ENCODE results near the gene RSPO3.

RSPO3 gene

GRCh38 chr6:127164565-127164964 is 46.1 kb downstream of the RSPO3 start:
- no peak for DNase-seq

DNA sequence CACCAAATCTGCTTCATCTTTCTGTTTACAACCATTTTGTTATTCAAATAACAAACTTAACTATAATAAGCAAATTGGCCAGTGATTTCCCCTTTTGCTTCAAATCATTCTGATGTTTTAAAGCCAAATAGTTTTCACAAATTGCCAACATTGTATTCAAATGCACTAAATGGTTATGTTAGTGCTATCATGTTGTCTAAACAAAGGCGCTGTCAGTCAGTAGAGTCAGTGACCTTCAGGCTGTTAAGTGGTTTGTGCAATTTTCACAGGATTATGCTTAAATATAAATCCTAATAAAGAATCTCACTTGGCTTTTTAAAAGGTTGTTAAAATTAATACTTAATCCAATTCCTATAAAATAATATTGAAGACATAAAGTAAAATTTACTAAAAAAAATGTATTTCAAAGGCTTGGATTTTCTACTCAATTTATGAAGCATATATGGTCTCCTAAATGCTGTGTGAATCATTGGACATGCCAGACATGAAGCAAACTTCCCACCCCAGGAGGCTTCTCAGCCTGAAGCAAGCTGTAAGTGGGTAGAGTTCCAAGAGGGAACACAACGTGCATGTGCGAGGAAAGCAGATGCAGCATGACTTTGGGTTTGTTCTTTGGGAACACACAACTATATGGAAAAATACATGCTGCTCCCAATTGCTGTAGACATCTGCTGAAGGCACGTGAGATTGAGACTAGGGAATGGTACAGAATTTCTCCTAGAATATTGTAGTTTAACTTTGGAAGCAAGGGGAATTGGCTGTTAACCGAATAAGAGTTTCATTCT is 54.9 kb downstream of the RSPO3 start:
- DNase-seq, result no peak

GRCh38 chr6:127176146-127176545 is 57.7 kb downstream of the RSPO3 start:
- no peak for DNase-seq

DNA sequence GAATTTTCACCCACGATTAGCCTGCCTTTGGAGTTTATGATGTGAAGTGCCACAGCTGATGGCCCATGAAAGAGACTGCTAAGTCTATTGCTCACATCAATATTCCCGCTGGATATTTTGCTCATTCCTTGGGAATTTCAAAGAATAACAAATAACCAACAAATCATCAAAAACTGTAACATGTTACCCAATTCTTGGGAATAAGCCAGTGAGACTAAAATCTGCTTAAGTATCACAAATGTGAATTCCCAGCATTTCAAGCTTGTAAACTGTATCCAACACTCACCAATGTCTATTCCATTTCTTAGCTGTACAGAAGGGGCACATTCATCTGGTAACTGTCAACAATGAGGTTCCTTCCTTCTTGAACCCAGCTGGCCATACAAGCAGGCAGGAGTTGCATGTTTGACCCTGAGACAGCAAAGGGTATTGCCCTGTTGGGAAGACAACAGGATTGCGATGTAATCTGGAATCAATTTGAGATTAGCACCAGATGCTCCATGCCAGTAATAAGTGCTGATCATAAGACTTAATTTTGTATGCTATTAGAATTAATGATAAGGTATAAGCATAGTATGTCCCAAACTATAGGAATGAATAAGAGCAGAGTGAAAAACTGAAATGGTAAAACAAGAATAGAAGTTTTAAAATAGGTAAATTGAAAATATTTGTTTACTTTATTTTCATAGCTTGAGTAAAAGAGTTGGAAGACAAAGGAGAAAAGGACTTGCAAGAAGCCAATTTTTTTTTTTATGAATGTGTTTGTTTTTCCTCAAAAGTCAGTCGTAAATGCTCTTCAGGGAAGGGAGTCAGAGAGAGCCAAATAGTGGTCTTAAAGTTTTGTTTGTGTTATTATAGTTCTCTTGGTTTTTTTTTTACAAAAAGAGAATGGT is 58.8 kb downstream of the RSPO3 start:
- DNase-seq, result no peak

DNA sequence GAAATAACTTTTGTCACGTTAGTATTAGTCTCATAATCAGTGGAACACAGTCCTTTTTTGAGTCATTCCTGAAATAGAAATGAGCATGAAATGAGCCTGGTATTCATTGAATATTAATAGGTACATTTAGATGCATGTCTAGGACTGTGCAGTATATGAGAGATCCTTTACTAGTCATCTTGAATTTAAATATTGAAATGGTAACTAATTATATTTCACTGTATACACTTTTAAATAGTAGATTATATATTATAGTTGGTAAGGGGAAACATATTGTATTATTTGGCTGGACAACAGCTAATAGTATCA is 59.4 kb downstream of the RSPO3 start:
- DNase-seq, result no peak

DNA sequence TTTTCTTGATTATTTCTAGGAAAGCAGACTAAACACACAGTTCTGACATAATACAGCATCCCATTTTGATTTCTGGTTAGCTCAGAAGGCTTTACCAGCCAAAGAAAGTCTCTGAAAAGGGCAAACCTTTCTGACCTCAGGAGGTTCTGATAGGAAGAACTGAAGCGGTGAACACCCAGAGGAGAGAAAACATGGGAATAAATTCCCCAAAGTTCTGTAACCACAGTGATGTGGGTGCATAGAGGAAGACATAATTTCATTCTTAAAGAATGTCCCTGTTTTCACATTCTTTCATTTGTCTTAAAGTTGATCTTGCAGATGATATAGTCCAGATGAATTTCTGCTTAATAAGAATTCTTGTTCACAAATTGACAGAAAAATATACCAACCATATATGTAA is 60.3 kb downstream of the RSPO3 start:
- DNase-seq, result no peak

DNA sequence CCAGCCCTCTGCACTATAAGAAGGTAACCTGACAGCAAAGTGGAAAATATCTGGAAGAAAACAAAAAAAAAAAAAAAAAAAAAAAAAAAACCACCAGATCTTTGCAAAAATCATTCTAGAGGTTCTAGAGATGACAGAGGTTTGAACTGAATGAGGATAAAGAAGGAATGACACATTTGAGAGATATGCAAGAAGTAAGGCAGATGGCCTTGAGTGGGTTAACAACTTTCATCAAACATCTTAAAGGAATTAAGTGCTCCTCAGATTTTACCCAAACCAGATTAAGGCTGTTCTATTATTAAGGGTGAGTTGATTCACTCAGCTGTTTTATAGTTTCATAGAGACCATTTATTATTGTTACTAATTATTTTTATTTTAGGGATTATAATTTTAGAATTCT is 62.0 kb downstream of the RSPO3 start:
- no peak for DNase-seq

GRCh38 chr6:127182501-127182900 is 64.0 kb downstream of the RSPO3 start:
- no peak for DNase-seq

- DNase-seq, result no peak
These were observed 67.0 kb downstream of the RSPO3 start for GRCh38 chr6:127185437-127185995.

GRCh38 chr6:127186889-127187288 is 68.4 kb downstream of the RSPO3 start:
- no peak for DNase-seq

DNA sequence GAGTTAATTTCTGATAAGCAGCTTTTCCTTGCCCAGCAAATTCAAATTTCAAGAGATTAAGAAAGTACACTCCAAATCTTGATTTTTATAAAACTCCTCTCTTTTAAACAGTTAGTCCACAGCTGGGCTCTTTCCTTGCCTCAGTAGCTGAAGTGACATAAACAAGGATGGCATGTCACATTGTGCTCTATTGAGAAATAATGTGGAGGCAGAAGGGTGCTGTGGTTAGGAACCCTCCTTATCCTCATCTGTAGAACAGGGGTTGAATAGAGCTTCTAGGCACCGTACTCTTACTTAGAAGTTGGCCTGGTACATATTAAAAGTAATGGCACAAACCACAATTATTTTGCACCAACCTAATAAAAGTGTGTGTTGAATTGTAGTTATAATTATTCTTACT is 70.3 kb downstream of the RSPO3 start:
- DNase-seq, result peak; percentile 45

- DNase-seq, result peak; percentile 24
These were observed 72.1 kb downstream of the RSPO3 start for GRCh38 chr6:127190552-127190951.

DNA sequence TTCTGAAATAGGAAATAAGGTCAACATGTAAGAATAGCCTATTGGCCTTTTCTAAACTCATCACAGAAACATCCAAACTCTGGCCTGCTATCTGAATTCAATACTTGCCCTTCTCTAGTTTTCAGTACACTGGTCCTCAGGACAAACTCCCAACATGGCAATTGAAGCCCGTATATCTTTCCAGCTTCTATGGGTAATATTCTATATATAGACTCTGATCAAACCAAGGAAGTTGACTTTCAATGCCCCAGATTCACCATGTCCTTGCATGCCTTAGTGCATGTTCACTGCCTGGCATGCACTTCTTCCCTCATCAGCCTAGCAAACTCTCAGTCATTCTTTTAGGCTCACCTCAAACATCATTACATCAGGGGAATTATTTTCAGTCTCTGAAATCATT is 73.2 kb downstream of the RSPO3 start:
- DNase-seq, result no peak

- DNase-seq, result no peak
These were observed 74.6 kb downstream of the RSPO3 start for GRCh38 chr6:127192911-127193541.

DNA sequence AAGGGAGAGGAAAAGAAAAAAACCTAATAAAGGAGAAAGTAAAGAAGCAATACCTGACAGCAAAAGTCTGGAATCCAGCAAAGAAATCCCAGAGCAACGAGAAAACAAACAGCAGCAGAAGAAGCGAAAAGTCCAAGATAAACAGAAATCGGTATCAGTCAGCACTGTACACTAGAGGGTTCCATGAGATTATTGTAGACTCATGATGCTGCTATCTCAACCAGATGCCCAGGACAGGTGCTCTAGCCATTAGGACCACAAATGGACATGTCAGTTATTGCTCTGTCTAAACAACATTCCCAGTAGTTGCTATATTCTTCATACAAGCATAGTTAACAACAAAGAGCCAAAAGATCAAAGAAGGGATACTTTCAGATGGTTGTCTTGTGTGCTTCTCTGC is 77.4 kb downstream of the RSPO3 start:
- DNase-seq, result no peak

- DNase-seq, result no peak
These were observed 80.1 kb downstream of the RSPO3 start for GRCh38 chr6:127198549-127198948.

DNA sequence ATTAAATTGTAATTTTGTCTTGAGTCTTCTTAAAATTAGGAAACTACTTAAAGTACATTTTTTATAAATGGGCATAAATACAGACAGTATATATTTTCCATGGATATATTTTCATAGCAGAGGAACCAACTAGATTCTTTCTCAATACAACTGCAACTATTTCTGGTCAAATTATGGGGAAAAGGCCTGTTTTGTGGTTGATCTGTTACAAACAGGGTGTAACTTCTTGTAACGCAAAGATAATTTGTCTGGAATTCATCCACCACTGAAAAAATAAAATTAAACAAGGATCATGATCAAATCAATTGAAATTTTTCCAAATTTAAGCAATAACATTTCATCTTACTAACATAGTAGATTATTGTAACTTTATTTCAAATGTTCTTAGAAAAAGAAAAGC is 81.0 kb downstream of the RSPO3 start:
- no peak for DNase-seq

- DNase-seq, result no peak
These were observed 81.6 kb downstream of the RSPO3 start for GRCh38 chr6:127200114-127200513.

DNA sequence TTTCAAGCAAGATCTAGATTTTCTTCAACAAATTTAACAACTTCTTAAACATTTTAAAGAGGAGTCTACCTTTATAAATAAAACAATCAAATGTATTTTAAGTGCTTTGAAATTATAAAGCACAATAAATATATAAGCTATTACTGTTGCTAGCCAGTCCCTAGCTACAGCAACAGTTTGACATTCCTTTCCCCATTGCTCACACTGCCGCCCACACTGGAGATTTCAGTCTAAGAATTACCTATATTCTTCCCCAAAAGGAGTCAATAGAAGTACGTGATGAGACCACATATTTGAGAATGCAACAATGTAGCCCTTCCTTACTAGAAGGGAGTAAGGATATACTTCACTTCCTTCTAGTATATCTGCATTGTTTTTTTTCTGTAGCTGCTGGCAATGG is 82.8 kb downstream of the RSPO3 start:
- DNase-seq, result no peak

- DNase-seq, result no peak
These were observed 84.2 kb downstream of the RSPO3 start for GRCh38 chr6:127202676-127203075.

DNA sequence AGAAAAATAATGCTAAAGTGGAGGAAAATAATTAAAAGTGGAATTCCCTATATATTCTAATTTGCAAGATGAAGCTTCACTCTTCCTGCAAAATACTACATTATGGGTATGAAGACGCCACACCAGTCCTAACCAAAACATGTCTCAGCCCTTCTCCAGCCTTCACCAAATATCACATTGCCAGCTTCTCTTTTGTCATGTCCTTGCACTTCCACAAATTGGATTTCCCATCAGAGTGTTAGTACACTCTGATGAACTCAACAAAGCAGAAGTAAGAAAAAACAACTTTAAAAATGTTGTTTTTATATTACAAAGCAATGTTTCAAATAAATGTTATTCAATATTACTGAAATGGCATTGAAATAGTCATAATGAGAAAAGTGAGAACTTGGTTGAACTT is 85.8 kb downstream of the RSPO3 start:
- no peak for DNase-seq

- no peak for DNase-seq
These were observed 86.6 kb downstream of the RSPO3 start for GRCh38 chr6:127205036-127205435.

GRCh38 chr6:127206531-127207095 is 88.1 kb downstream of the RSPO3 start:
- DNase-seq, result no peak

Measured in eye (tissue), 1 donor.